IMR-90 (cell line): ENCODE results near the gene RMDN2. TPM values are rescaled to one million over a fixed set of nuclear protein-coding genes. Genes with fewer than 3 reads are reported as not detected.
A peak's percentile ranks its signal among the peaks of the same experiment; 100 is the strongest.

Source experiments
- ATAC-seq: fragments of 200-7000 bp; cut with Tn5 transposase; 2 replicates; pipeline ENCODE4 v1.9.1; 2020; ENCODE audit warnings: low read depth, mild to moderate bottlenecking, moderate library complexity
- BruUV-seq: library from RNA; stranded (reverse); fragments of 400-500 nt; replicated peaks from 2 replicates; lab custom pipeline; 2021; lab: Mats Ljungman, UMichigan
- CTCF ChIA-PET: fragments of 300-600 bp; formaldehyde crosslinking; extraction: SDS; loops from one replicate; lab custom pipeline; 2021; ENCODE audit warnings: antibody characterized with exemption; lab: Yijun Ruan, JAX
- POLR2A ChIA-PET: fragments of 300-600 bp; sonication (Branson Sonifier 250); formaldehyde crosslinking; loops from one replicate; lab custom pipeline; 2022; ENCODE audit warnings: antibody characterized with exemption; ENCODE audit not compliant: unreplicated experiment; lab: Charles Lee
- DNase-seq: peaks from one replicate; pipeline ENCODE4 v3.0.0; 2013
- H2AFZ ChIP-seq: replicated peaks from 2 replicates; pipeline ENCODE3; 2013; ENCODE audit warnings: low read length, mild to moderate bottlenecking; ENCODE audit not compliant: poor library complexity
- H2AK5ac ChIP-seq: 2 replicates; pipeline ENCODE4 v1.6.1; 2013; ENCODE audit warnings: low read depth, low read length, inconsistent platforms
- H2AK9ac ChIP-seq: replicated peaks from 2 replicates; pipeline ENCODE3; 2013; ENCODE audit warnings: mild to moderate bottlenecking, low read depth, low read length, moderate library complexity; ENCODE audit not compliant: poor library complexity
- H2BK120ac ChIP-seq: 2 replicates; pipeline ENCODE4 v1.6.1; 2013; ENCODE audit warnings: low read depth, low read length, inconsistent platforms
- H2BK15ac ChIP-seq: 3 replicates; pipeline ENCODE4 v1.6.1; 2013; ENCODE audit warnings: low read depth, low read length, inconsistent platforms
- H2BK20ac ChIP-seq: 2 replicates; pipeline ENCODE4 v1.6.1; 2013; ENCODE audit warnings: low read depth, mild to moderate bottlenecking, inconsistent platforms, low read length, moderate library complexity
- H2BK5ac ChIP-seq: 2 replicates; pipeline ENCODE4 v1.6.1; 2013; ENCODE audit warnings: mild to moderate bottlenecking, low read depth, low read length, inconsistent platforms; ENCODE audit not compliant: poor library complexity, severe bottlenecking
- H3K14ac ChIP-seq: replicated peaks from 2 replicates; pipeline ENCODE4 v1.6.1; 2013; ENCODE audit warnings: low read depth, low read length, inconsistent platforms
- H3K18ac ChIP-seq: 2 replicates; pipeline ENCODE4 v1.6.1; 2013; ENCODE audit warnings: low read depth, low read length, control low read depth
- H3K23ac ChIP-seq: 2 replicates; pipeline ENCODE4 v1.6.1; 2013; ENCODE audit warnings: low read depth, low read length, inconsistent platforms
- H3K27ac ChIP-seq: 2 replicates; pipeline ENCODE4 v1.5.1; 2013; ENCODE audit warnings: mild to moderate bottlenecking, control low read depth, low read length; ENCODE audit not compliant: insufficient read depth
- H3K27me3 ChIP-seq: 2 replicates; pipeline ENCODE4 v1.6.1; 2013; ENCODE audit warnings: low read length; ENCODE audit not compliant: control insufficient read depth, insufficient read depth
- H3K36me3 ChIP-seq: 2 replicates; pipeline ENCODE4 v1.6.1; 2013; ENCODE audit warnings: low read length, mixed read lengths; ENCODE audit not compliant: control insufficient read depth, insufficient read depth
- H3K4ac ChIP-seq: 2 replicates; pipeline ENCODE4 v1.6.1; 2013; ENCODE audit warnings: low read depth, low read length, inconsistent platforms
- H3K4me1 ChIP-seq: 2 replicates; pipeline ENCODE4 v1.6.1; 2013; ENCODE audit warnings: low read length, mixed read lengths; ENCODE audit not compliant: control insufficient read depth, insufficient read depth
- H3K4me2 ChIP-seq: 2 replicates; pipeline ENCODE4 v1.6.1; 2013; ENCODE audit warnings: low read depth, mild to moderate bottlenecking, control low read depth, low read length, moderate library complexity
- H3K4me3 ChIP-seq: 2 replicates; pipeline ENCODE4 v1.5.1; 2013; ENCODE audit warnings: low read depth, mild to moderate bottlenecking, control low read depth, low read length, moderate library complexity; ENCODE audit not compliant: insufficient read depth
- H3K56ac ChIP-seq: 2 replicates; pipeline ENCODE4 v1.6.1; 2013; ENCODE audit warnings: low read length, inconsistent platforms; ENCODE audit not compliant: insufficient read depth; ENCODE audit errors: extremely low read depth
- H3K79me1 ChIP-seq, 2 experiments: 2 replicates each; pipeline ENCODE4 v1.6.1; 2013; ENCODE audit warnings: low read length in 2 of 2, inconsistent platforms in 1 of 2, low read depth in 1 of 2
- H3K9ac ChIP-seq: 2 replicates; pipeline ENCODE4 v1.6.1; 2013; ENCODE audit warnings: low read depth, low read length, control low read depth
- H3K9me1 ChIP-seq: 2 replicates; pipeline ENCODE4 v1.6.1; 2013; ENCODE audit warnings: low read length, inconsistent platforms; ENCODE audit not compliant: insufficient read depth
- H3K9me3 ChIP-seq: 2 replicates; pipeline ENCODE4 v1.6.1; 2013; ENCODE audit warnings: low read length; ENCODE audit not compliant: control insufficient read depth, insufficient read depth
- H4K20me1 ChIP-seq: 2 replicates; pipeline ENCODE4 v1.6.1; 2013; ENCODE audit warnings: low read length, inconsistent platforms; ENCODE audit not compliant: insufficient read depth
- H4K5ac ChIP-seq: 2 replicates; pipeline ENCODE4 v1.6.1; 2013; ENCODE audit warnings: mild to moderate bottlenecking, low read depth, low read length, control low read depth
- H4K8ac ChIP-seq, 2 experiments: 2 replicates each; pipeline ENCODE4 v1.6.1; 2013; ENCODE audit warnings: low read depth in 2 of 2, low read length in 2 of 2, control low read depth in 1 of 2, inconsistent platforms in 1 of 2
- H4K91ac ChIP-seq: 2 replicates; pipeline ENCODE4 v1.6.1; 2013; ENCODE audit warnings: low read depth, low read length, inconsistent platforms; ENCODE audit not compliant: insufficient read depth
- CEBPB ChIP-seq: IDR thresholded peaks from 2 replicates; pipeline ENCODE4 v1.6.1; 2012; ENCODE audit warnings: low read depth, low read length, improper control_type of control experiment
- ELK1 ChIP-seq: fragments of 150-350 bp; IDR thresholded peaks from 2 replicates; pipeline ENCODE4 v1.6.1; 2016; ENCODE audit warnings: low read depth, mild to moderate bottlenecking, low read length, moderate library complexity, borderline replicate concordance
- WGBS, 2 experiments: methylation state at CpG; one replicate each; pipeline versions ENCODE4 v1.1.5 to v1.1.7; 2013; ENCODE audit warnings: missing lambda C conversion rate in 2 of 2; ENCODE audit not compliant: insufficient read length in 1 of 2; ENCODE audit errors: extremely low coverage in 2 of 2; 5-methylcytosine and 5-hydroxymethylcytosine counted together
- dilution Hi-C: fragments of 300-500 bp; cut with HindIII; formaldehyde crosslinking; loops from one replicate; pipeline ENCODE4 v1.14.3; 2018; ENCODE audit warnings: low sequenced_read_pairs; ENCODE audit not compliant: unreplicated experiment
- in situ Hi-C: fragments of 300-500 bp; cut with MboI; formaldehyde crosslinking; loops from 3 replicates; pipeline ENCODE4 v1.14.3; 2019; ENCODE audit warnings: low sequenced_read_pairs, inconsistent platforms, mixed read lengths
- intact Hi-C: fragments of 100-400 bp; cut with micrococcal nuclease; formaldehyde crosslinking; loops from 2 replicates; pipeline ENCODE4 v1.10.0; 2022
- polyA plus RNA-seq, 3 experiments: library from polyadenylated mRNA; depleted of rRNA; stranded (reverse); fragments of >200 nt; gene quantifications; 2 replicates each; pipeline ENCODE4 v1.2.3, GENCODE V29; 2012; ENCODE audit warnings: low replicate concordance in 1 of 3
- total RNA-seq: library from RNA; depleted of rRNA; stranded (reverse); fragments of >200 nt; gene quantifications from 2 replicates; pipeline ENCODE4 v1.2.3, GENCODE V29; 2012

Gene RMDN2
- total and polyA plus RNA-seq, 2 of the 4 experiments (the other 2 are of a cell fraction) = 2.3 to 3.0 TPM

- H3K4me1 ChIP-seq = peaks cover 3% of the 10 kb centered on the region
- no peak overlapping the region for H4K91ac ChIP-seq
- H4K20me1 ChIP-seq = no peaks in the 10 kb centered on the region
- in situ Hi-C loops = no loop called here
- no peak overlapping the region for H3K4me3 ChIP-seq
- peaks cover 2% of the 10 kb centered on the region; the same call in 1 of the 2 replicates for H3K27me3 ChIP-seq
- H3K9me1 ChIP-seq = no peaks in the 10 kb centered on the region; the same call in 1 of the 2 replicates
- 0 out of 2 replicates have a peak, but pooled peaks have one; percentile 6 for TF ChIP-seq CEBPB
- no peak for TF ChIP-seq ELK1
- dilution Hi-C loops = no loop called here
- no peak overlapping the region for H3K9ac ChIP-seq
- ATAC-seq (peak; percentile 27; the same call in 1 of the 2 replicates), DNase-seq (no peak)
- H2BK120ac ChIP-seq = no peak overlapping the region
- no TSS peak for BruUV-seq
- no peak overlapping the region for H3K18ac ChIP-seq
- H3K23ac ChIP-seq = no peak overlapping the region
- H2AK9ac ChIP-seq = no peak overlapping the region
- no peak overlapping the region for H3K4me2 ChIP-seq
- H3K4ac ChIP-seq = no peak overlapping the region
- H3K9me3 ChIP-seq = no peaks in the 10 kb centered on the region
- H3K56ac ChIP-seq = no peak overlapping the region
- H3K79me1 ChIP-seq = no peaks in the 10 kb centered on the region
- ChIA-PET CTCF (interaction anchor here (0.5 to 0.6 kb wide), 2 partner anchors 124 to 151 kb away, joined by 3 to 5 read pairs; no protein-coding TSS in a partner anchor), POLR2A (no interaction called here)
- H2BK20ac ChIP-seq = no peak overlapping the region
- no peak overlapping the region for H3K27ac ChIP-seq
- no peak overlapping the region; the same call in 1 of the 2 replicates for H4K5ac ChIP-seq
- no peak overlapping the region for H3K14ac ChIP-seq
- no peak overlapping the region for H4K8ac ChIP-seq
- WGBS, 2 experiments = no CpG with 5 or more reads among the region's 6 CpGs
- intact Hi-C loops = no loop called here
- no peaks in the 10 kb centered on the region; the same call in 1 of the 2 replicates for H3K36me3 ChIP-seq
- no peak overlapping the region for H2AFZ ChIP-seq
- no peak overlapping the region for H2BK15ac ChIP-seq
- no peak overlapping the region for H2AK5ac ChIP-seq
- no peak overlapping the region for H2BK5ac ChIP-seq
These were observed 140.5 kb downstream of the RMDN2 start for GRCh38 chr2:38065502-38066135.
